ENCODE results near the gene LPP.

The LPP gene

GRCh38 chr3:188496390-188496789 is 342.4 kb downstream of the LPP start:
- DNase-seq, result no peak

- DNase-seq, result no peak
Measured at GRCh38 chr3:188497021-188497420, 343.1 kb downstream of the LPP start.

- no peak for DNase-seq
Measured at GRCh38 chr3:188503647-188504046, 349.7 kb downstream of the LPP start.

GRCh38 chr3:188505151-188505550 is 351.2 kb downstream of the LPP start:
- DNase-seq, result no peak

GRCh38 chr3:188505911-188506310 is 352.0 kb downstream of the LPP start:
- no peak for DNase-seq

- no peak for DNase-seq
Measured at GRCh38 chr3:188506446-188506845, 352.5 kb downstream of the LPP start.

GRCh38 chr3:188507244-188507720 is 353.3 kb downstream of the LPP start:
- no peak for DNase-seq

GRCh38 chr3:188508454-188508853 is 354.5 kb downstream of the LPP start:
- DNase-seq, result no peak

GRCh38 chr3:188509316-188509715 is 355.4 kb downstream of the LPP start:
- DNase-seq, result no peak

GRCh38 chr3:188510366-188510765 is 356.4 kb downstream of the LPP start:
- DNase-seq, result no peak

- DNase-seq, result no peak
Measured at GRCh38 chr3:188513662-188514328, 359.8 kb downstream of the LPP start.

GRCh38 chr3:188516515-188516914 is 362.6 kb downstream of the LPP start:
- peak; percentile 39 for DNase-seq

- DNase-seq, result no peak
Measured at GRCh38 chr3:188518416-188518815, 364.5 kb downstream of the LPP start.

GRCh38 chr3:188518835-188519452 is 365.0 kb downstream of the LPP start:
- no peak for DNase-seq

- DNase-seq, result no peak
Measured at GRCh38 chr3:188520466-188520865, 366.5 kb downstream of the LPP start.

- no peak for DNase-seq
Measured at GRCh38 chr3:188522115-188522514, 368.2 kb downstream of the LPP start.

GRCh38 chr3:188523291-188523690 is 369.3 kb downstream of the LPP start:
- no peak for DNase-seq

- DNase-seq, result no peak
Measured at GRCh38 chr3:188524052-188524451, 370.1 kb downstream of the LPP start.

- DNase-seq, result no peak
Measured at GRCh38 chr3:188526057-188526456, 372.1 kb downstream of the LPP start.

- DNase-seq, result no peak
Measured at GRCh38 chr3:188527389-188527788, 373.4 kb downstream of the LPP start.

- no peak for DNase-seq
Measured at GRCh38 chr3:188528396-188528795, 374.4 kb downstream of the LPP start.

- no peak for DNase-seq
Measured at GRCh38 chr3:188529228-188529627, 375.3 kb downstream of the LPP start.

- DNase-seq, result no peak
Measured at GRCh38 chr3:188530226-188530625, 376.3 kb downstream of the LPP start.

- DNase-seq, result no peak
Measured at GRCh38 chr3:188531210-188531609, 377.3 kb downstream of the LPP start.

GRCh38 chr3:188533172-188533571 is 379.2 kb downstream of the LPP start:
- no peak for DNase-seq
